ENCODE results near the gene ROBO2.

Gene ROBO2

GRCh38 chr3:77376511-77376910 is 336.6 kb downstream of the ROBO2 start:
- DNase-seq (ENCODE audit: low read depth in 1 of 2, low spot score in 1 of 2) = no peak
- Histone ChIP-seq H3K4me3 (replicated peaks; ENCODE audit: insufficient read depth, low read length) (no peak overlapping the region), H3K27ac (replicated peaks) (no peak overlapping the region), H3K27me3 (ENCODE audit: insufficient read depth, poor library complexity, severe bottlenecking) (no peaks in the 10 kb centered on the region)
- TF ChIP-seq SPI1 (IDR thresholded peaks at IDR 0.05; ENCODE audit: borderline replicate concordance, low read depth) = no peak

DNA sequence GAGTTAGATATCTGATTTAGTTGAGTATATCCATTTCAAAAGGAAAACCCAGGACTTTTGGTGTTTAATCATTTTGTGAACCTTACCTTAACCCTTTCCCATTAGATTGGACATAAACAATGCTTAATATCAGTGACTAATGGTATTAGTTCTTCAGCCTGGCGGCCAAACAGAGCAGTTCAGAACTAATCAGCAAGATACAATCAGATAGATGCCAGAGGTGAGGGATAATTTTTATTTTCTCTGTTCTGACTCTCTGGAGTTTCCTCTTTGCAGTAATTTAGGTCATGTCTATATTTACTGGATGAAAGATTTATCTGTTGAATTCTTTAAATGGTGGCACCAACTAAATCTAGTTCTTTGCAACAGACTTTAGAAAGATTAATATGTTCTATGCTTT is 337.8 kb downstream of the ROBO2 start:
- no peak for TF ChIP-seq GABPA (IDR thresholded peaks at IDR 0.05; ENCODE audit: low read depth)
- TF ChIP-seq REST (IDR thresholded peaks at IDR 0.05; ENCODE audit: insufficient replicate concordance, low read depth) = no peak
- no peak for TF ChIP-seq CTCF (IDR thresholded peaks at IDR 0.05; ENCODE audit: insufficient read depth, low read length)
- TF ChIP-seq SPI1 (IDR thresholded peaks at IDR 0.05; ENCODE audit: borderline replicate concordance, low read depth) = no peak
- no peak for TF ChIP-seq POLR2AphosphoS5 (IDR thresholded peaks at IDR 0.05; ENCODE audit: low read depth)
- Histone ChIP-seq H3K27ac (replicated peaks) (no peak overlapping the region), H3K27me3 (ENCODE audit: insufficient read depth, poor library complexity, severe bottlenecking) (no peaks in the 10 kb centered on the region), H3K4me3 (replicated peaks; ENCODE audit: insufficient read depth, low read length) (no peak overlapping the region)
- DNase-seq (ENCODE audit: low read depth in 1 of 2, low spot score in 1 of 2) = no peak

- no peak overlapping the region for H3K4me3 ChIP-seq (replicated peaks; ENCODE audit: insufficient read depth, low read length)
- no peak for DNase-seq (ENCODE audit: low read depth in 1 of 2, low spot score in 1 of 2)
- TF ChIP-seq GABPA (IDR thresholded peaks at IDR 0.05; ENCODE audit: low read depth) (no peak), POLR2AphosphoS5 (IDR thresholded peaks at IDR 0.05; ENCODE audit: low read depth) (no peak), REST (IDR thresholded peaks at IDR 0.05; ENCODE audit: insufficient replicate concordance, low read depth) (no peak), SPI1 (IDR thresholded peaks at IDR 0.05; ENCODE audit: borderline replicate concordance, low read depth) (no peak)
- no peaks in the 10 kb centered on the region for H3K27me3 ChIP-seq (ENCODE audit: insufficient read depth, poor library complexity, severe bottlenecking)
- no peak overlapping the region for H3K27ac ChIP-seq (replicated peaks)
These were observed 340.2 kb downstream of the ROBO2 start for GRCh38 chr3:77380136-77380535.

DNA sequence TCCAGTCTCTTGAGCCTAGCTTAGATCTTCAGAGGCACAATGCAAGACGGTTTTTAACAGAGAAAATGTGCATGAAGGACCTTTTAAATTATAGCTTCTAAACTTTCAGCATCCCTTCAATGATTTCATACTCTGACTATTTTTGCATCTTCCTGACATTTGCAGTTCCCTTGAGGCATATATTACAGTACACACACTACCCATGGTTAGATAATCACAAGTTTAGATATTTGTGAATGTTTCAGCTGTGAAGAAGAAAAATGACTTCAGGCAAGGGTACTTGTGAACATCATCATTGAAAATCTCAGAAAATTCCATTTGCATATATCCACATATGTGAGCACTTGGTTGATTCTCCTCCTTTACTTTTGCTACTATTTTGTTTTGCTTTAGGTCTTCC is 341.5 kb downstream of the ROBO2 start:
- Histone ChIP-seq H3K27ac (replicated peaks) (no peak overlapping the region), H3K4me3 (replicated peaks; ENCODE audit: insufficient read depth, low read length) (no peak overlapping the region), H3K27me3 (ENCODE audit: insufficient read depth, poor library complexity, severe bottlenecking) (no peaks in the 10 kb centered on the region)
- no peak for DNase-seq (ENCODE audit: low read depth in 1 of 2, low spot score in 1 of 2)
- TF ChIP-seq REST (IDR thresholded peaks at IDR 0.05; ENCODE audit: insufficient replicate concordance, low read depth) (no peak), SPI1 (IDR thresholded peaks at IDR 0.05; ENCODE audit: borderline replicate concordance, low read depth) (no peak), CTCF (IDR thresholded peaks at IDR 0.05; ENCODE audit: insufficient read depth, low read length) (no peak), GABPA (IDR thresholded peaks at IDR 0.05; ENCODE audit: low read depth) (no peak)
